ENCODE data around the gene IL4I1.

DNA sequence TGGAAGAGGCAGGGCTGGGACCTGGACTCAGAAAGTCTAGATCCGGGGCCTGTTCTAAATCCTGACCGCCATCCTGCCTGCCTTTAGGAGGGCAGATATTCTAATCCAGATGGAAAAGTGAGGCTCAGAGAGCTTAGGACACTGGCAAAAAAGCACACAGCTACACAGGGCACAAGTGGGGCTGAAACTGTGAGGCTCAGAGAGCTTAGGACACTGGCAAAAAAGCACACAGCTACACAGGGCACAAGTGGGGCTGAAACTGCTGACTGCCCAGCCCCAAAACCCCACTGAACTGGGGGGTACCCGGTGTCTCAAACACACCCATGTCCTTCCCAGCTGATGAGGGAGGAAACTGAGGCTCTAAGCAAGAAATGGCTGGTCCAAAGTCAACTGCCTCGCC lies 21.5 kb downstream of the IL4I1 start:
- no peak for TF ChIP-seq POLR2A (IDR thresholded peaks at IDR 0.05; ENCODE audit: control extremely low read depth in 1 of 2, low read depth in 2 of 2, low read length in 2 of 2)
- no peak for TF ChIP-seq RAD21 (IDR thresholded peaks at IDR 0.05 in 1 of 2, conservative IDR thresholded peaks at IDR 0.05 in 1 of 2; ENCODE audit: low read depth in 2 of 2, low read length in 2 of 2)
- TF ChIP-seq, protein P1, sequence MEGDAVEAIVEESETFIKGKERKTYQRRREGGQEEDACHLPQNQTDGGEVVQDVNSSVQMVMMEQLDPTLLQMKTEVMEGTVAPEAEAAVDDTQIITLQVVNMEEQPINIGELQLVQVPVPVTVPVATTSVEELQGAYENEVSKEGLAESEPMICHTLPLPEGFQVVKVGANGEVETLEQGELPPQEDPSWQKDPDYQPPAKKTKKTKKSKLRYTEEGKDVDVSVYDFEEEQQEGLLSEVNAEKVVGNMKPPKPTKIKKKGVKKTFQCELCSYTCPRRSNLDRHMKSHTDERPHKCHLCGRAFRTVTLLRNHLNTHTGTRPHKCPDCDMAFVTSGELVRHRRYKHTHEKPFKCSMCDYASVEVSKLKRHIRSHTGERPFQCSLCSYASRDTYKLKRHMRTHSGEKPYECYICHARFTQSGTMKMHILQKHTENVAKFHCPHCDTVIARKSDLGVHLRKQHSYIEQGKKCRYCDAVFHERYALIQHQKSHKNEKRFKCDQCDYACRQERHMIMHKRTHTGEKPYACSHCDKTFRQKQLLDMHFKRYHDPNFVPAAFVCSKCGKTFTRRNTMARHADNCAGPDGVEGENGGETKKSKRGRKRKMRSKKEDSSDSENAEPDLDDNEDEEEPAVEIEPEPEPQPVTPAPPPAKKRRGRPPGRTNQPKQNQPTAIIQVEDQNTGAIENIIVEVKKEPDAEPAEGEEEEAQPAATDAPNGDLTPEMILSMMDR (IDR thresholded peaks at IDR 0.05; ENCODE audit: control extremely low read depth in 1 of 3, insufficient read depth in 1 of 3, low read depth in 1 of 3, low read length in 3 of 3), result no peak
- no peak for TF ChIP-seq POLR2AphosphoS5 (IDR thresholded peaks at IDR 0.05; ENCODE audit: low read depth, low read length)
- TF ChIP-seq CHD1 (IDR thresholded peaks at IDR 0.05; ENCODE audit: low read depth, low read length), result no peak
- TF ChIP-seq, protein P2, sequence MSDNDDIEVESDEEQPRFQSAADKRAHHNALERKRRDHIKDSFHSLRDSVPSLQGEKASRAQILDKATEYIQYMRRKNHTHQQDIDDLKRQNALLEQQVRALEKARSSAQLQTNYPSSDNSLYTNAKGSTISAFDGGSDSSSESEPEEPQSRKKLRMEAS (IDR thresholded peaks at IDR 0.05), result no peak
- no peak for TF ChIP-seq SIX5 (IDR thresholded peaks at IDR 0.05; ENCODE audit: low read depth, low read length)
- no peak for TF ChIP-seq YY1 (IDR thresholded peaks at IDR 0.05; ENCODE audit: low read depth, low read length)
- no peak for TF ChIP-seq JUND (IDR thresholded peaks at IDR 0.05; ENCODE audit: low read length)
- TF ChIP-seq EGR1 (IDR thresholded peaks at IDR 0.05; ENCODE audit: borderline replicate concordance, low read depth, low read length), result no peak
- TF ChIP-seq KDM1A (IDR thresholded peaks at IDR 0.05; ENCODE audit: borderline replicate concordance, low read length), result no peak
- TF ChIP-seq RXRA (IDR thresholded peaks at IDR 0.05; ENCODE audit: insufficient read depth, low read depth, low read length), result no peak

Data from H1 (cell line).